Measurements from ENCODE around the gene SMYD3. TPM values are rescaled to one million over a fixed set of nuclear protein-coding genes. Genes with fewer than 3 reads are reported as not detected.

SMYD3 gene
- total RNA-seq, 4 donors from 2014 or later: 11.6 to 26.9 (median 18.3) TPM

DNA sequence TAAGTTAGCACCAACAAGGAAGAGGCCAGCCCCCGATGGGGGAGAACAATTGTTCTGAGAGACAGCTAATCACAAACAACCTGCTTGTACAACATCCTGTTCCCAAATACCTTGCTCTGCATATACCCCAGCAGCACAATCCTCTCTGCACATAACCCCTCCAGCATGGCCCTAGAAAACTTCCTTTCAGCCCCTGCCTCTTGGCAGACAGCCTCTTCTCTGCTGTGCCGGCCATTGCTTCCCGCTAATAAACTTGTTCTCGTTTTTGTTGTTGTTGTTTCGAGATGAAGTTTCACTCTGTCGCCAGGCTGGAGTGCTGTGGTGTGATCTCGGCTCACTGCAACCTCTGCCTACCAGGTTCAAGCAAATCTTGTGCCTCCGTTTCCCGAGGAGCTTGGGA is 392.7 kb downstream of the SMYD3 start:
- TF ChIP-seq, protein P1, sequence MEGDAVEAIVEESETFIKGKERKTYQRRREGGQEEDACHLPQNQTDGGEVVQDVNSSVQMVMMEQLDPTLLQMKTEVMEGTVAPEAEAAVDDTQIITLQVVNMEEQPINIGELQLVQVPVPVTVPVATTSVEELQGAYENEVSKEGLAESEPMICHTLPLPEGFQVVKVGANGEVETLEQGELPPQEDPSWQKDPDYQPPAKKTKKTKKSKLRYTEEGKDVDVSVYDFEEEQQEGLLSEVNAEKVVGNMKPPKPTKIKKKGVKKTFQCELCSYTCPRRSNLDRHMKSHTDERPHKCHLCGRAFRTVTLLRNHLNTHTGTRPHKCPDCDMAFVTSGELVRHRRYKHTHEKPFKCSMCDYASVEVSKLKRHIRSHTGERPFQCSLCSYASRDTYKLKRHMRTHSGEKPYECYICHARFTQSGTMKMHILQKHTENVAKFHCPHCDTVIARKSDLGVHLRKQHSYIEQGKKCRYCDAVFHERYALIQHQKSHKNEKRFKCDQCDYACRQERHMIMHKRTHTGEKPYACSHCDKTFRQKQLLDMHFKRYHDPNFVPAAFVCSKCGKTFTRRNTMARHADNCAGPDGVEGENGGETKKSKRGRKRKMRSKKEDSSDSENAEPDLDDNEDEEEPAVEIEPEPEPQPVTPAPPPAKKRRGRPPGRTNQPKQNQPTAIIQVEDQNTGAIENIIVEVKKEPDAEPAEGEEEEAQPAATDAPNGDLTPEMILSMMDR (IDR thresholded peaks at IDR 0.05): no peak
- no peak for TF ChIP-seq POLR2AphosphoS5 (IDR thresholded peaks at IDR 0.05)
- no peak for TF ChIP-seq EP300 (IDR thresholded peaks at IDR 0.05)
- no peak for TF ChIP-seq POLR2A (IDR thresholded peaks at IDR 0.05)
- peaks cover 0 to 35% (median 0%) of the 10 kb centered on the region in 3 donors for H3K4me1 ChIP-seq
- ATAC-seq: no peak
- H3K36me3 ChIP-seq: no peaks in the 10 kb centered on the region
- H3K4me3 ChIP-seq: no peak overlapping the region
- 78% methylated on average over 9 of the region's 9 CpGs; no CpG with 5 or more reads in 1 of the 2 donors for WGBS, 2 donors (ENCODE audit: low coverage in 1 of 2)
- H3K9me3 ChIP-seq: no peaks in the 10 kb centered on the region
- H3K27me3 ChIP-seq: no peaks in the 10 kb centered on the region
- H3K27ac ChIP-seq: no peak overlapping the region

- H3K9me3 ChIP-seq: no peaks in the 10 kb centered on the region
- H3K4me1 ChIP-seq: peaks cover 0 to 39% (median 0%) of the 10 kb centered on the region in 3 donors
- no peaks in the 10 kb centered on the region for H3K27me3 ChIP-seq
- no peak for TF ChIP-seq EP300 (IDR thresholded peaks at IDR 0.05)
- TF ChIP-seq POLR2A (IDR thresholded peaks at IDR 0.05): no peak
- no peak for TF ChIP-seq POLR2AphosphoS5 (IDR thresholded peaks at IDR 0.05)
- TF ChIP-seq, protein P1 (IDR thresholded peaks at IDR 0.05): no peak
- 72% methylated on average over 7 to 8 of the region's 8 CpGs for WGBS, 2 donors (ENCODE audit: low coverage in 1 of 2)
- no peak overlapping the region for H3K27ac ChIP-seq
- ATAC-seq: no peak
- no peak overlapping the region for H3K4me3 ChIP-seq
- H3K36me3 ChIP-seq: no peaks in the 10 kb centered on the region
Observed at GRCh38 chr1:246113555-246114095, 393.5 kb downstream of the SMYD3 start.

GRCh38 chr1:246111570-246111969 is 395.5 kb downstream of the SMYD3 start:
- Histone ChIP-seq H3K27me3 (no peaks in the 10 kb centered on the region), H3K27ac (no peak overlapping the region), H3K9me3 (no peaks in the 10 kb centered on the region), H3K4me1 (peaks cover 0 to 49% (median 0%) of the 10 kb centered on the region in 3 donors), H3K4me3 (no peak overlapping the region), H3K36me3 (no peaks in the 10 kb centered on the region)
- 60 to 95% methylated on average over 1 to 3 of the region's 3 CpGs for WGBS, 2 donors (ENCODE audit: low coverage in 1 of 2)
- no peak for TF ChIP-seq POLR2A (IDR thresholded peaks at IDR 0.05)
- TF ChIP-seq, protein P1 (IDR thresholded peaks at IDR 0.05): no peak
- TF ChIP-seq POLR2AphosphoS5 (IDR thresholded peaks at IDR 0.05): no peak
- no peak for TF ChIP-seq EP300 (IDR thresholded peaks at IDR 0.05)
- ATAC-seq: no peak

GRCh38 chr1:246110343-246111219 is 396.5 kb downstream of the SMYD3 start:
- peak; percentile 74 for ATAC-seq
- H3K4me1 ChIP-seq: peaks cover 0 to 55% (median 0%) of the 10 kb centered on the region in 3 donors
- H3K36me3 ChIP-seq: no peaks in the 10 kb centered on the region
- no peaks in the 10 kb centered on the region for H3K9me3 ChIP-seq
- H3K27me3 ChIP-seq: no peaks in the 10 kb centered on the region
- 49 to 72% methylated on average over 5 to 11 of the region's 13 CpGs for WGBS, 2 donors (ENCODE audit: low coverage in 1 of 2)
- TF ChIP-seq POLR2AphosphoS5 (IDR thresholded peaks at IDR 0.05) (no peak), EP300 (IDR thresholded peaks at IDR 0.05) (no peak), POLR2A (IDR thresholded peaks at IDR 0.05) (no peak)
- TF ChIP-seq, protein P1 (IDR thresholded peaks at IDR 0.05): no peak
- H3K4me3 ChIP-seq: peak overlapping the region in 1 of 2 donors; percentile 3
- peak overlapping the region in 3 of 4 donors; percentile 71 to 81 (median 76) for H3K27ac ChIP-seq

All from gastroesophageal sphincter (tissue), 4 donors.